Measurements from ENCODE around the gene ZNF343.

Gene ZNF343

DNA sequence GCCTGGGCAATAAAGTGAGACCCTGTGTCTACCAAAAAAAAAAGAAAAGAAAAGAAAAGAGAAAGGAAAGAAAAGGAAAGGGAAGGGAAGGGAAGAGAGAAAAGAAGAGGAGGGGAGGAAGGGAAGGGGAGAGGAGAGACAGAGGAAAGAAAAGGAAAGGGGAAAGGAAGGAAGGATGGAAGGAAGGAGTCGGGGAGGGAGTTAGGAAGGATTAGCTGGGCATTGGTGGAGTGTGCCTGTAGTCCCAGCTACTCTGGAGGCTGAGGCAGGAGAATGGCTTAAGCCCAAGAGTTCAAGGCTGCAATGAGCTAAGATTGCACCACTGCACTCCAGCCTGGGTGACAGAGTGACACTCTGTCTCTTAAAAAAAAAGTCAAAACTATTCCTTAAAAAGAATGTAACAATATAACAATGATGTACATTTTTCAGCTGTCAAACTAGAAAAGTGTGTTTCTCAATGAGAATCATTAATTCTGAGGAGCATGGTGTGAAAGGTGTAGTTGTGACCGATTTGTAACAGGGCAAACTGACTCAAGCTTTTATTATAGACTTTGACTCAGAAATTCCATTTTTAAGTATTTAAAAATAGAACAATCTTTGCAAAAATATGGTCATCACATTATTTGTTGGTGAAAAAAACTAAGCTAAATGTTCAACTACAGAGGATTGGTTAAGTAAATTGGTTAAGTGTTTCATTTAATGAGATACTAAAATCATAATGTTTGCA, 52.8 kb downstream of the ZNF343 start:
- Histone ChIP-seq H3K4me3 (no peak overlapping the region), H3K4me1 (no peaks in the 10 kb centered on the region), H3K36me3 (replicated peaks) (peaks cover 18% of the 10 kb centered on the region), H3K9me3 (no peaks in the 10 kb centered on the region), H3K27me3 (ENCODE audit: low read depth) (no peaks in the 10 kb centered on the region)
- no peak for DNase-seq (ENCODE audit: low spot score in 2 of 2)
- in situ Hi-C loops (cut with MboI; ENCODE audit: low sequenced_read_pairs) = no loop called here

- Histone ChIP-seq H3K4me3 (no peak overlapping the region), H3K36me3 (replicated peaks) (0 out of 2 replicates have a peak, but pooled peaks cover 3% of the 10 kb centered on the region), H3K9me3 (no peaks in the 10 kb centered on the region), H3K27me3 (ENCODE audit: low read depth) (no peaks in the 10 kb centered on the region), H3K4me1 (no peaks in the 10 kb centered on the region)
- in situ Hi-C loops (cut with MboI; ENCODE audit: low sequenced_read_pairs) = no loop called here
- DNase-seq (ENCODE audit: low spot score in 2 of 2) = no peak
Measured at GRCh38 chr20:2453792-2454191, 54.9 kb downstream of the ZNF343 start.

GRCh38 chr20:2451939-2452732, 56.6 kb downstream of the ZNF343 start:
- Histone ChIP-seq H3K9me3 (no peaks in the 10 kb centered on the region), H3K4me1 (no peaks in the 10 kb centered on the region), H3K27me3 (ENCODE audit: low read depth) (no peaks in the 10 kb centered on the region), H3K4me3 (no peak overlapping the region), H3K36me3 (replicated peaks) (0 out of 2 replicates have a peak, but pooled peaks cover 2% of the 10 kb centered on the region)
- in situ Hi-C loops (cut with MboI; ENCODE audit: low sequenced_read_pairs) = no loop called here
- DNase-seq (ENCODE audit: low spot score in 2 of 2) = peak; percentile 65 to 90

- Histone ChIP-seq H3K4me1 (no peaks in the 10 kb centered on the region), H3K4me3 (no peak overlapping the region), H3K36me3 (replicated peaks) (no peaks in the 10 kb centered on the region), H3K9me3 (no peaks in the 10 kb centered on the region), H3K27me3 (ENCODE audit: low read depth) (no peaks in the 10 kb centered on the region)
- no peak for DNase-seq (ENCODE audit: low spot score in 2 of 2)
- in situ Hi-C loops (cut with MboI; ENCODE audit: low sequenced_read_pairs) = no loop called here
Measured at GRCh38 chr20:2451422-2451821, 57.3 kb downstream of the ZNF343 start.

DNA sequence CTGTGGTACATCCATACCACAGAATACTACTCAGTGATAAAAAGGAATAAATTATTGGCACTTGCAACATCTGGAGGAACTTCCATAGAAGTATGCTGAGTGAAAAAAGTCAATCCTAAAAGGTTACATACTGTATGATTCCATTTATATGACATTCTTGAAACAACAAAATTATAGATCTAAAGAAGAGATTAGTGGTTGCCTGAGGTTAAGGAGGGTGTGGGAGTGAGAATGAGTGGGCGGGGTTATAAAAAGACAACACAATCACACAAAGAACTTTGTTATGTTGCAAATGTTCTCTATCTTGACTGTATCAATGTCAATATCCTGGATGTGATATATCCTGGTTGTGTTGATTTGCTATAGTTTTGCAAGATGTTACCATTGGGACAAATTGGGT, 59.3 kb downstream of the ZNF343 start:
- no peaks in the 10 kb centered on the region for H3K9me3 ChIP-seq
- DNase-seq (ENCODE audit: low spot score in 2 of 2) = no peak
- no peak overlapping the region for H3K4me3 ChIP-seq
- H3K36me3 ChIP-seq (replicated peaks) = no peaks in the 10 kb centered on the region
- in situ Hi-C loops (cut with MboI; ENCODE audit: low sequenced_read_pairs) = loop anchor here (25.0 kb wide), 1 partner anchor 237 kb away; no protein-coding TSS in a partner anchor
- no peaks in the 10 kb centered on the region for H3K27me3 ChIP-seq (ENCODE audit: low read depth)
- no peaks in the 10 kb centered on the region for H3K4me1 ChIP-seq

- no peaks in the 10 kb centered on the region for H3K36me3 ChIP-seq (replicated peaks)
- in situ Hi-C loops (cut with MboI; ENCODE audit: low sequenced_read_pairs) = loop anchor here (25.0 kb wide), 1 partner anchor 235 kb away; no protein-coding TSS in a partner anchor
- peak in 1 of 2 experiments; percentile 36 for DNase-seq (ENCODE audit: low spot score in 2 of 2)
- H3K4me1 ChIP-seq = no peaks in the 10 kb centered on the region
- H3K4me3 ChIP-seq = no peak overlapping the region
- H3K27me3 ChIP-seq (ENCODE audit: low read depth) = no peaks in the 10 kb centered on the region
- no peaks in the 10 kb centered on the region for H3K9me3 ChIP-seq
Measured at GRCh38 chr20:2446845-2447244, 61.9 kb downstream of the ZNF343 start.

All from HAP-1 (cell line).